GM18502 (cell line): Measurements from ENCODE around the gene GABRB3.

Source experiments
- ATAC-seq: cut with Tn5 transposase; IDR thresholded peaks from one replicate; pipeline ENCODE4 v1.9.1; 2021; ENCODE audit warnings: mild to moderate bottlenecking; ENCODE audit not compliant: unreplicated experiment, poor library complexity

The GABRB3 gene

DNA sequence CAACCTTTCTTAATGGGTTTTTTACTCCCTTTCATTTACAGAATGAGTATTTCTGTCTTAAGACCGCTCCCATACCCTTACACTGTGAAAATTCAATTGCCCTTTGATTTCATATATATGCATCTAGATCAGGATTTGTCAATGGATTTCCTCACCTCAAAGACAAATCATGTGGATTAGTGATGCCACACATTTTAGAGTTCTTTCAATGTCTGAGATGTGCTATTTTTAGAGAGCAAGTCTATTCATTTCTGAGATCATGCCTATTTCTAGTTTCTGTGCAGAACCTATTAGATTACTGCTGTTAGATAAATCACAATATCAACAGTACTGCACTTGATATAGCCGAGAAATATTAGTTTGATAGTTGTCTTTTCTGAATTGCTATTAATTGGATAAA is 137.3 kb downstream of the GABRB3 start:
- ATAC-seq: no peak

DNA sequence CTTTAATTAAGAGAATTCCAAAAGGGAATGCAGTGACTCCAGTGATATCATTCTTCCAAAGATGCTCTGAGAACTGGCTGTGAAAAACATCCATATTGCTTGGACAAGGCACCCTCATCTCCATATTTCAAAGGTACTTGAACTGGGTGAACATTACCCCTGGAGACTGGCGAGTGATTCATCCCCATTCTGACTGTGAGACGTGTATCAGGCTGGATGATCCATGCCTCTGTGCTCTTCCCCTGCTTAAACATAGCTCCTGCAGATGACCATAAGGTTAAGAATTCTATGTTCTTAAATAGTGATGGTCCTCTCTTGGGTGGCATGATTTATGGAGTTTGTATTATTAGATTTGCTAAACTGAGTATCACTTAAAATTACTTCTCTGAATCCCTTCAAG is 137.8 kb downstream of the GABRB3 start:
- no peak for ATAC-seq

GRCh38 chr15:26634319-26634718 is 138.5 kb downstream of the GABRB3 start:
- ATAC-seq: no peak

- no peak for ATAC-seq
Observed at GRCh38 chr15:26632500-26632899, 140.4 kb downstream of the GABRB3 start.

DNA sequence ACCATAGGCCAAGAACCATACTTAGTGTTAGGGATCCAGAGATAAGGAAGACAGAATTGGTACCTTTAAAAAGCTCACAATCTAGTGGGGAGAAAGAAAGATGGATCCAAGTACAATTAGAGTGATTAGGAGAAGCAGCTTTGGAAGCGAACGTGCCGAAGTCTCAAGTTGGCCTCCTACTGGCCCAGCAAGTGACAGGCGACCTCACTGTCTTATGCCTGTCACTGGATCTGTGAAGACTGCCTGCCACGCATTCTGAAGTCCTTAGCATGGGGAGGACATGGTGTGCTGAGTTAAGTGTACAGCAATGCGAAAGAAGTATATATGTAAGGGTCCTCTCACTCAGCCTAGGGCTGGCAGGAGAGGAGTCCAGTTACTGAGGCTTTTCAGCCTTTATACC is 141.0 kb downstream of the GABRB3 start:
- ATAC-seq: no peak

DNA sequence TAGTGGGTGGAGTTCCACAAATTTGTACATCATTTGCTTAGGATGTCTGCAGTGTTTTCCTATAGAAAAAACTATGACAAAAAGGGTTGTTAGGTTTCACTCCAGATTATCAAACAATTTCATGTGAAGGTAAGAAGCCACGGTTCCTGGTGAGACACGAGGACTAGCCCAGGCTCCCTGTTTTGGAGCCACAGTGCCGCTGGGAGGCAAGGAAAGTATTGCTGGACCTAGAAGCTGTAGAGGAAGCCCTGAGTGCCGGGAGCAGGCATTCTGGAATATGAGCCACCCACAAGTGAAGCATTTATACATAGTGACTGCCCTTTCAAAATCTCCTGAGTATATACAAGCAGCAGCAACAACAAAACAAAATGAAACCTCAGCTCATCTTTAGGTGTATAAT is 142.0 kb downstream of the GABRB3 start:
- no peak for ATAC-seq

GRCh38 chr15:26628879-26629529 is 143.9 kb downstream of the GABRB3 start:
- ATAC-seq: no peak

- ATAC-seq: no peak
Observed at GRCh38 chr15:26628071-26628470, 144.8 kb downstream of the GABRB3 start.

DNA sequence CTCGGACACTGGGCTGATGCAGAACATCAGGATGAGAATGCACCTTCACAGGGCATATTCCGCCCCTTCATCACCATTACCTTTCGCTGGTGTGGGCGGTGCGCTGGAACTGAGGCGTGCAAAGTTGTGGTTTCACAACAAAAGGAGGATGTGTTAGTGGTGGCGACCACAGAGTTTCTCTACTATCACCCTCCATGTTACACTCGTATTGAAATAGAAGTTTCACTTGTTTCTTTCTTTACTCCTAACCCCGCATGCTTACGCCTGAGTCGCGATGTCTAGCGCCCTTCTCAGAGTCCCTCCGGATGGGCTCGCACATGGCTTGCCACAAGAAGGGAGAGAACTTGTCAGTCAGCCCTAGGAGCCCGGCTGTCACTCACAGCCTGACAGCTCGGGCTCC is 148.7 kb downstream of the GABRB3 start:
- ATAC-seq: no peak

DNA sequence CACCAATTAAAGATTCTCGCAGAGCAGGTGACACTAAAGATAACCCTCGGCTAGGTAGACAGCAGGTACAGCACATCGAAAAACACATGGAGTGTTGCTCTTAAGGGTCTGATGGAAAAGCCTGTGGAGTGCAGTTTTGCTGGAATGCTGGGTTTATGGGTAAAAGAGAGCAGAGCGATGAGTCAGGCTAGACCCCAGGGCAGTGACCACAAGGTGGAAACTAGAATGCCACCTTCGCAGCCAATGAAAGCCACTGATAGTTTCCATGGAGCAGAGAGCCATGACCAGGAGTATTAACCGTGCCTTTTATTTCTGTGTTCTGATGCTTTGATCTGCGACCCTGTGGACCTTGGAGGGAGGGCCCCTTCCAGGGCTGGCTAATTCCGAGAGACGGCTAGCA is 149.8 kb downstream of the GABRB3 start:
- ATAC-seq: no peak

GRCh38 chr15:26621816-26622215 is 151.1 kb downstream of the GABRB3 start:
- ATAC-seq: no peak

DNA sequence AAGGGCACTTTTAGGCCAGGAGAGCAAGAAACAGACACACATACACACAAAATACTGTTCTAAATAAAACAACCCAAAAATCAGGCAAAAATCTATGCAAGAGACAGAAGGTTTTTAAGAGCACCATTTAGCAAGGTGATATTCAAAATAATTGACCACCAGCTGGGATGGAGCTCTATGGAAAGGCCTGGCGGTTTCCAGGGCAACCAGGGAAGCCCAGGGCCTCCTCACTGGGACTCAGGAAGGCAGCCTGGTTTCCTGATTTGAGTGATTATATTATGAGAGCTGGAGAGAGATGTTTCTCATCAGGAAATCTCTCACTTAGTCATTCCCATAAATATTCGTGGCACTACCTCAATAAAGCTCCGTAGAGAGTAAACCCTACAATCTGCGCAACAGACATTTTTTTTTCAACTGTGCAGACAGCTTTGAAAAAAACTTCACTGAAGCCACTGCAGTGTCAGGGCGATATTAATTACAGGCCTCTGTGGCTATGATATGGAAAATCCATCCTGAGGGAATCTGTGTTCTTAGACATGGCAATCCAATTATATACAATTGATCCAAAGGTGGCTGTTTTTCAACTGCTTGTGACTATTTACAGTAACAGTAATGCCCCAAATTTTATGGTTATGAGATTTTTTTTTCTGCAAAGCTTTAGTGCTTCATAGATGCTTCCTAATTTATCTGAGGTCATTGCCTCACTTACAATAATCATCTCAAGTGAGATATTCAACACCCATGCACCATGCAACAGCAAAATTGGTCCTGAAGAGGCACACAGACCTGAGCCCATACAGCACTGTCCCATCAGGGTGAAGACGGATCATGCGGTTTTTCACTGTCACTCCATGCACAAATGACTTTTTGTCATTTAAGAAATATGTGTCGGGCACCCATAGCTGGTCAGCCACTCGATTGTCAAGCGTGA is 152.1 kb downstream of the GABRB3 start:
- ATAC-seq: no peak

DNA sequence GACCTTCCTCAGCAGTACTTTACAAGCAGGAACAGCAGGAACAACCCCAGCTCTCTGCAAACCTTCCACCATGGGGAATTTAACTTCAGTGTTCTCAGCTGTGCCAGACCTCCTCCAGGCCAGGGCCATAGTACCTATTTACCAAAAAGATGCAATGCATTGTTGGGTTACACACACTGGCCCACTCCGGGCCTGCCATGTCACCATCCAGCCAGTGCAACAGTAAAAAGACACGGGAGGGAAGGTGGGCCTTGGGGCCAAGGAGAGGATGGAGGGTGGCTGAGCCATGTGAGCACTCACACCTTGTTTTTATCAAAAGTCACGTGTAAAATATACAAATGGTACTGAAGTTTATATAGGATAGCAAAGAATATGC is 157.0 kb downstream of the GABRB3 start:
- no peak for ATAC-seq

DNA sequence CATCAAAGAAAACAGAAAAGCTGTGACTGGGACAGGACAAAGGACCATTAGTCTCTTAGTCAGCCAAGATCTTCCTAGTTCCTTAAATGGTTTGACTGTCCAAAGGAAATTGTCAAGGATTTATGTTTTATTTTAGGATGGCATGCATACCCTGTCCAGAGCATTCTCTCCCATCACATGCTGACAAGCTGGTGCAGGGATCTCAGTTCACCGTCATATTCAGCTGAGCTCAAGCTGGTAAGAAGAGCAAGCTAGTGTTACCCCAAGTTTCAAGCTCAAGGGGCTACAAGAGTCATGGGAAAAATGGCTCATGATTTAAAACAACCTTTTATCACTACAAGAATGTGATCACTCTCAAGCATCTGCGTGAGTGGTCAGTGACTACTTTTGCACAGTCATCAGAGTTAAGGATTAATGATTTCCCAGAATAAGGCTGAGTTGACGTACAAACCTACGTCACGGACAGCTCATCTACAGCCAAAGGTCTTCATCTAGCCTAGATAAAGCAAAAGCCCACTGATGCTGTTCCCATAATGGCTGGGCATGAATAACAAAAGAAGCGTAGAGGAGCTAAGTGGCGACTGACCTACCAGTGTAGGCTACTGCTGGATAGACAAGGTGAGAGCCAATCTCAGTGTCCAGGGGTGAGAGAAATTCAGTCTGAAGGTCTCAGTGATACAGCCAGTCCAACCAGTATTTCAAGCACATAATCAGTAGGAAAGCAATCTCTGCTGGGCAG is 157.5 kb downstream of the GABRB3 start:
- no peak for ATAC-seq

DNA sequence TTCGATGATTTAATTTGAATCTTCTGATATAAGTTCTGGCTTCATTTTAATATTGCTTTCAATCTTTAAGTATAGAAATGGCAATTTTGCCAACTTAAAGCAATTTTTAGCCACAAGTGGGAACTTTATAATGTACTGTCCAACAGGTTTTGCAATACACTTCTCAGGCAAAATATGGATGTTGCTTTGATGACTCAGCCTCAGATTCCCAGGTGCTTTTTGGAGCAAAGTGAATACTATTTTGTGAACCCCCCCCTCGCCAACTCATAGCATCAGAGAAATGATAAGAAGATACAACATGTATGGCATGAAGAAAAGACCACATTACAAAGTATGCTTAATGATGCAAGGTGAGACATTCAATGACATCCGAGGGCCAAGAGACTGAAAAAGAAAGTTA is 158.1 kb downstream of the GABRB3 start:
- no peak for ATAC-seq

- ATAC-seq: no peak
Observed at GRCh38 chr15:26598704-26599103, 174.2 kb downstream of the GABRB3 start.

DNA sequence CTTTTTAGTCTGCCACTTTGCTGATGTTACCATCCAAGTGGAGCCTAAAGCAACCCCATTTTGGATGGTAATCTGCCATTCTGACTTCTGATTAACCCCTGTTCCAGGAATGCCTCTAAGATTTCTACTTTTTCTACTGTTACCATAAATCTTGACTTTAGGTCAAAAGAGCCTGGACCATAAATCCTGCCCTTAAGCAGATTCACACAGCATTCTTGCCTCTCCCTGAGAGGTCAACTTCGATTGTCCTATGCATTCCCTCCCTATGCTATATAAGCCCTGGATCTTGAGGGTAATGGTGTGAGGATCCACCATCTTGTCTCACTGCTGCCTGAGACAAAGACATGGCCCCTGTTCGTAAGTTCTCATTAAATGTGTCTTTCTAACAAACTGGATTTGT is 177.3 kb downstream of the GABRB3 start:
- no peak for ATAC-seq

DNA sequence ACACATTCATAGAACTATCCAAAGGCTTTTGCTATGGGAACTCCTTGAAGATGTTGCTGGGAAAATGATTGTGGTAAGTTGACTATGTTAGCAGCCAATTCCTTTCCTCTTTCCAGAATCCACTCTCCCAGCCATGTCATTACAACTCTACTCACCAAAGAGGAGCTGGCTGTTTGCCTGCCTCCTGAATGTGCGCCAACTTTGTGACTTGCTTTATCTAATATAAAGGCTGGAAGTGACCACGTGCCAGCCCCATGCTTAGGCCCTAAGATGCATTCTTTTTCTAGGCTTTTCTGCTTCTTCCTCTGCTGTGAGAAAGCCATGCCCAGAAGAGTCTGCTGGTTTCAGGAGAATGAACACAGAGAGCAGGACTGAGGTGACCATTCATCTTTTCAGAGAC is 182.2 kb downstream of the GABRB3 start:
- no peak for ATAC-seq

DNA sequence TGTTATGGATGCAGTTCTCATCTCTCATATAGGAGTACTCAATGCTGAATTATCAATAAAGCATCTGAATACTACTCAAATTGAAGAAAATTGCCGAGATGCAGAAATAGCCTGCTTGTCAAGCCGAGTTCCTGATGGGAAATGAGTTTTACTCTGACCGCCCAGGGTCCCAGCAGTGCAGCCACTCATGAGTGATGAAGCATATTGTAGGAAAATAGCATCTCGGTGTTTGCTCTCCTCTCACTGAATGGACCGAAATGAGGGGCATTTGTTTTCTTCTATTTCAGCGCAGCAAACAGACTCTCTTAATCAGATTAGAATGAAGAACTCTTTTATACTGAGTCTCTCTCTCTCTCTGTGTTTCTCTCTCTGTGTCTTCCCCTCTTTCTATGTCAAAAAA is 190.0 kb downstream of the GABRB3 start:
- no peak for ATAC-seq

GRCh38 chr15:26580943-26581342 is 191.9 kb downstream of the GABRB3 start:
- ATAC-seq: no peak
